OCI-LY7 (cell line): Measurements from ENCODE around the gene KCTD19. TPM values are rescaled to one million over a fixed set of nuclear protein-coding genes. Genes with fewer than 3 reads are reported as not detected.

Source experiments
- BruUV-seq: library from RNA; stranded (reverse); fragments of 400-500 nt; replicated peaks from 2 replicates; lab custom pipeline; 2021; lab: Mats Ljungman, UMichigan
- CTCF ChIA-PET: fragments of 300-600 bp; sonication (Branson Sonifier 250); formaldehyde crosslinking; loops from one replicate; lab custom pipeline; 2022; ENCODE audit warnings: antibody characterized with exemption; ENCODE audit not compliant: unreplicated experiment; lab: Charles Lee
- POLR2A ChIA-PET: fragments of 300-600 bp; sonication (Branson Sonifier 250); formaldehyde crosslinking; loops from one replicate; lab custom pipeline; 2022; ENCODE audit warnings: antibody characterized with exemption; lab: Charles Lee
- DNase-seq: peaks from one replicate; pipeline ENCODE4 v3.0.0-alpha.2; 2015; ENCODE audit warnings: low spot score
- H2AFZ ChIP-seq: fragments of 200-600 bp; sonication (generic), shearing (Covaris generic); 2 replicates; pipeline ENCODE4 v1.6.1; 2014; ENCODE audit warnings: mild to moderate bottlenecking, antibody characterized with exemption, low read length, moderate library complexity
- H3K27ac ChIP-seq: fragments of 200-600 bp; sonication (generic); 2 replicates; pipeline ENCODE4 v1.5.1; 2014; ENCODE audit warnings: mixed run types, low read depth, mild to moderate bottlenecking, moderate library complexity, low read length, inconsistent platforms; ENCODE audit not compliant: poor library complexity, severe bottlenecking
- H3K36me3 ChIP-seq: fragments of 200-600 bp; sonication (generic); 2 replicates; pipeline ENCODE4 v1.6.1; 2014; ENCODE audit warnings: mild to moderate bottlenecking, antibody characterized with exemption, low read length, moderate library complexity, mixed read lengths; ENCODE audit not compliant: insufficient read depth
- H3K4me1 ChIP-seq: fragments of 200-600 bp; sonication (generic); 2 replicates; pipeline ENCODE4 v1.5.1; 2014; ENCODE audit warnings: mild to moderate bottlenecking, low read length; ENCODE audit not compliant: insufficient read depth, poor library complexity, severe bottlenecking
- H3K4me2 ChIP-seq: fragments of 200-600 bp; sonication (generic); 2 replicates; pipeline ENCODE4 v1.6.1; 2014; ENCODE audit warnings: mild to moderate bottlenecking, low read length
- H3K4me3 ChIP-seq: fragments of 200-600 bp; sonication (generic); 2 replicates; pipeline ENCODE4 v1.5.1; 2014; ENCODE audit warnings: mild to moderate bottlenecking, low read depth, low read length; ENCODE audit not compliant: poor library complexity, severe bottlenecking
- H3K79me2 ChIP-seq: fragments of 200-600 bp; sonication (generic); 2 replicates; pipeline ENCODE4 v1.6.1; 2016; ENCODE audit warnings: low read depth, mild to moderate bottlenecking, low read length, moderate library complexity, mixed read lengths; ENCODE audit not compliant: insufficient read depth
- H3K9me2 ChIP-seq: fragments of 200-600 bp; sonication (generic); 2 replicates; pipeline ENCODE4 v1.6.1; 2016; ENCODE audit warnings: mild to moderate bottlenecking, low read length, mixed read lengths; ENCODE audit not compliant: insufficient read depth
- H3K9me3 ChIP-seq: fragments of 200-600 bp; sonication (generic); 2 replicates; pipeline ENCODE4 v1.6.1; 2014; ENCODE audit warnings: mild to moderate bottlenecking, mixed run types, low read length, mixed read lengths
- H4K20me1 ChIP-seq: fragments of 200-600 bp; sonication (generic); 2 replicates; pipeline ENCODE4 v1.6.1; 2014; ENCODE audit warnings: mild to moderate bottlenecking, antibody characterized with exemption, low read length, moderate library complexity, mixed read lengths; ENCODE audit not compliant: insufficient read depth
- EZH2phosphoT487 ChIP-seq: fragments of 200-600 bp; sonication (generic); IDR thresholded peaks from 2 replicates; pipeline ENCODE4 v1.6.1; 2018; ENCODE audit warnings: low read depth, borderline replicate concordance, mild to moderate bottlenecking, mixed run types, antibody characterized with exemption, low read length, moderate library complexity, mixed read lengths
- intact Hi-C: fragments of 100-400 bp; cut with micrococcal nuclease; formaldehyde crosslinking; loops from one replicate; pipeline ENCODE4 v1.10.0; 2022; ENCODE audit not compliant: unreplicated experiment
- total RNA-seq, 2 experiments: library from RNA; depleted of rRNA in 1 of 2; stranded (reverse); fragments of >200 nt in 1 of 2; shearing (Covaris generic) in 1 of 2; gene quantifications; 2 replicates each; pipeline ENCODE4 v1.2.3, GENCODE V29; 2014 to 2022
- TF ChIP-seq, protein P1 (sequence below): fragments of 200-600 bp; sonication (generic); conservative IDR thresholded peaks from 2 replicates; pipeline ENCODE4 v1.5.1; 2014; ENCODE audit warnings: mild to moderate bottlenecking, antibody characterized with exemption, low read length, moderate library complexity, mixed read lengths

Gene KCTD19
- total RNA-seq, 2 experiments from 2014 or later = 0.17 TPM; not detected in 1

GRCh38 chr16:67244387-67245185 is 82.0 kb downstream of the KCTD19 start:
- peak overlapping the region; percentile 86 for H3K4me3 ChIP-seq
- no peaks in the 10 kb centered on the region; the same call in 1 of the 2 replicates for H3K79me2 ChIP-seq
- ChIA-PET POLR2A (interaction anchor here (0.5 to 2.5 kb wide), 15 partner anchors 8 to 759 kb away, joined by 3 to 11 read pairs (median 3); partner anchors contain the start of genes E2F4, FBXL8, TMEM208 and TRADD), CTCF (interaction anchor here (0.5 to 1.4 kb wide), 2 partner anchors 18 to 79 kb away, joined by 3 to 4 read pairs; partner anchors contain the start of gene TMEM208)
- no TSS peak for BruUV-seq
- DNase-seq = peak; percentile 91
- TF ChIP-seq, protein P1, sequence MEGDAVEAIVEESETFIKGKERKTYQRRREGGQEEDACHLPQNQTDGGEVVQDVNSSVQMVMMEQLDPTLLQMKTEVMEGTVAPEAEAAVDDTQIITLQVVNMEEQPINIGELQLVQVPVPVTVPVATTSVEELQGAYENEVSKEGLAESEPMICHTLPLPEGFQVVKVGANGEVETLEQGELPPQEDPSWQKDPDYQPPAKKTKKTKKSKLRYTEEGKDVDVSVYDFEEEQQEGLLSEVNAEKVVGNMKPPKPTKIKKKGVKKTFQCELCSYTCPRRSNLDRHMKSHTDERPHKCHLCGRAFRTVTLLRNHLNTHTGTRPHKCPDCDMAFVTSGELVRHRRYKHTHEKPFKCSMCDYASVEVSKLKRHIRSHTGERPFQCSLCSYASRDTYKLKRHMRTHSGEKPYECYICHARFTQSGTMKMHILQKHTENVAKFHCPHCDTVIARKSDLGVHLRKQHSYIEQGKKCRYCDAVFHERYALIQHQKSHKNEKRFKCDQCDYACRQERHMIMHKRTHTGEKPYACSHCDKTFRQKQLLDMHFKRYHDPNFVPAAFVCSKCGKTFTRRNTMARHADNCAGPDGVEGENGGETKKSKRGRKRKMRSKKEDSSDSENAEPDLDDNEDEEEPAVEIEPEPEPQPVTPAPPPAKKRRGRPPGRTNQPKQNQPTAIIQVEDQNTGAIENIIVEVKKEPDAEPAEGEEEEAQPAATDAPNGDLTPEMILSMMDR = no peak
- TF ChIP-seq EZH2phosphoT487 = no peak
- H3K4me2 ChIP-seq = peak overlapping the region; percentile 94
- peaks cover 61% of the 10 kb centered on the region for H3K4me1 ChIP-seq
- H3K9me2 ChIP-seq = no peaks in the 10 kb centered on the region
- H4K20me1 ChIP-seq = no peaks in the 10 kb centered on the region
- H3K27ac ChIP-seq = peak overlapping the region; percentile 70
- intact Hi-C loops = no loop called here
- H2AFZ ChIP-seq = no peak overlapping the region
- no peaks in the 10 kb centered on the region for H3K36me3 ChIP-seq
- H3K9me3 ChIP-seq = no peaks in the 10 kb centered on the region

- Histone ChIP-seq H4K20me1 (no peaks in the 10 kb centered on the region), H3K79me2 (no peaks in the 10 kb centered on the region; the same call in 1 of the 2 replicates), H2AFZ (no peak overlapping the region), H3K4me3 (peak overlapping the region; percentile 86), H3K4me2 (peak overlapping the region; percentile 94), H3K36me3 (no peaks in the 10 kb centered on the region), H3K4me1 (peaks cover 59% of the 10 kb centered on the region), H3K9me3 (no peaks in the 10 kb centered on the region), H3K9me2 (no peaks in the 10 kb centered on the region), H3K27ac (peak overlapping the region; percentile 70)
- ChIA-PET CTCF (interaction anchor here (0.7 kb wide), 1 partner anchor 21 kb away, joined by 3 read pairs; no protein-coding TSS in a partner anchor), POLR2A (interaction anchor here (1.0 to 2.5 kb wide), 2 partner anchors 15 to 25 kb away, joined by 3 to 8 read pairs; no protein-coding TSS in a partner anchor)
- intact Hi-C loops = no loop called here
- DNase-seq = no peak
- TF ChIP-seq, protein P1 = no peak
- TF ChIP-seq EZH2phosphoT487 = no peak
- BruUV-seq = no TSS peak
Measured at GRCh38 chr16:67243481-67243880, 83.1 kb downstream of the KCTD19 start.
